NOMO-1 (cell line): Measurements from ENCODE around the gene ZNF90.
"Not testable (repeated sequence)": the region's sequence is repeated elsewhere in the genome, so short reads cannot be mapped to it uniquely, and the experiment has no call there.

Experiments used
- DNase-seq, 2 experiments: peaks; one replicate each; lab custom pipeline; 2025; ENCODE audit not compliant: unreplicated experiment in 2 of 2; lab: John Stamatoyannopoulos, UW

Gene ZNF90

GRCh38 chr19:20077791-20078463 lies at the start of gene ZNF90:
TSS of gene ZNF90 (plus strand) at chr19:20078000. CDS start at chr19:20078133, 133 bp downstream.
- no peak for DNase-seq

- no peak for DNase-seq
Observed at GRCh38 chr19:20028611-20029010, 49.2 kb upstream of the ZNF90 start.

- no peak for DNase-seq
Observed at GRCh38 chr19:20035935-20036334, 41.9 kb upstream of the ZNF90 start.

- no peak for DNase-seq
Observed at GRCh38 chr19:20038358-20039202, 39.2 kb upstream of the ZNF90 start.

GRCh38 chr19:20039203-20039723 lies 38.5 kb upstream of the ZNF90 start, which contains the start of gene ZNF682:
TSS of gene ZNF682 (minus strand) at chr19:20039505. CDS start at chr19:20039345, 160 bp downstream.
- no peak for DNase-seq

GRCh38 chr19:20044663-20045062 lies 33.1 kb upstream of the ZNF90 start:
- DNase-seq: no peak

GRCh38 chr19:20045742-20046141 lies 32.1 kb upstream of the ZNF90 start:
- not testable (repeated sequence) for DNase-seq

GRCh38 chr19:20051841-20052768 lies 25.7 kb upstream of the ZNF90 start:
- no peak for DNase-seq

GRCh38 chr19:20058738-20059137 lies 19.1 kb upstream of the ZNF90 start:
- DNase-seq: not testable (repeated sequence)

GRCh38 chr19:20060282-20060681 lies 17.5 kb upstream of the ZNF90 start:
- no peak for DNase-seq

GRCh38 chr19:20066861-20067260 lies 10.9 kb upstream of the ZNF90 start:
- no peak for DNase-seq

GRCh38 chr19:20067943-20068342 lies 9.9 kb upstream of the ZNF90 start:
- no peak for DNase-seq

- DNase-seq: not testable (repeated sequence)
Observed at GRCh38 chr19:20068559-20068958, 9.2 kb upstream of the ZNF90 start.

- DNase-seq: no peak
Observed at GRCh38 chr19:20070691-20071090, 7.1 kb upstream of the ZNF90 start.

- DNase-seq: no peak
Observed at GRCh38 chr19:20072936-20073335, 4.9 kb upstream of the ZNF90 start.

GRCh38 chr19:20078581-20079031 lies 806 bp downstream of the ZNF90 start:
- no peak for DNase-seq

GRCh38 chr19:20079476-20079875 lies 1.7 kb downstream of the ZNF90 start:
- no peak for DNase-seq

GRCh38 chr19:20080656-20081055 lies 2.9 kb downstream of the ZNF90 start:
- DNase-seq: no peak

- not testable (repeated sequence) for DNase-seq
Observed at GRCh38 chr19:20082232-20082833, 4.5 kb downstream of the ZNF90 start.

- DNase-seq: not testable (repeated sequence)
Observed at GRCh38 chr19:20082876-20083275, 5.1 kb downstream of the ZNF90 start.
